ENCODE results near the gene ANKFY1. TPM values are rescaled to one million over a fixed set of nuclear protein-coding genes. Genes with fewer than 3 reads are reported as not detected.
A peak's percentile ranks its signal among the peaks of the same experiment; 100 is the strongest.

ANKFY1 gene
- total and polyA plus RNA-seq, 2 experiments from 2014 or later = 20.1 to 24.2 TPM

DNA sequence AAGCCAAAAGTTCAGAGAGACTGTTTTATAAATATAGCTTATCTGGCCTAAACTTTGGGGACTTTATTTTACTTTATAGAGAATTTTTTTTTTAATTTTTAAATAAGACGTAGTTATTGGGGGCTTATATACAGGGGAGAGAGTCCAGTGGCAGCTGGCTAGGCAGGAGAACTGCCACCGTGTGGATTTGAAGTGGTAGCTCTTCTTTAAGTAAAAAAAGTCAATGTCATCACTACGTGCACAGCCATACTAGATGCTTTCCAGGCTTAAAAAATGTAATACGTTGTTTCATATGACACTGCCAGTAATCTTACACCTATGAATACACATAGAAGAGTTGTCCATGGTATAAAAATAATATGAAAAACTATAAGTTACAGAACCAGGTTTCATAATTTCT lies 31.9 kb upstream of the ANKFY1 start:
- peaks cover 20% of the 10 kb centered on the region; the same call in 1 of the 2 replicates for H3K36me3 ChIP-seq (ENCODE audit: low read depth)
- H3K9me3 ChIP-seq (ENCODE audit: low read depth) = no peaks in the 10 kb centered on the region
- peaks cover 31% of the 10 kb centered on the region; the same call in 1 of the 2 replicates for H4K20me1 ChIP-seq (ENCODE audit: insufficient read depth)
- H3K27me3 ChIP-seq (replicated peaks; ENCODE audit: insufficient read depth) = no peaks in the 10 kb centered on the region
- in situ Hi-C loops (cut with MboI) = no loop called here
- H3K9me2 ChIP-seq (ENCODE audit: insufficient read depth) = no peaks in the 10 kb centered on the region
- H2AFZ ChIP-seq = no peak overlapping the region
- no peak overlapping the region for H3K4me3 ChIP-seq
- no peak overlapping the region for H3K9ac ChIP-seq
- H3K27ac ChIP-seq = no peak overlapping the region
- TF ChIP-seq EZH2phosphoT487 (IDR thresholded peaks at IDR 0.05; ENCODE audit: insufficient read depth, low read depth) = no peak
- no peak for TF ChIP-seq EZH2 (IDR thresholded peaks at IDR 0.05; ENCODE audit: insufficient read depth, poor library complexity, severe bottlenecking)
- H3F3A ChIP-seq (ENCODE audit: insufficient read depth) = peaks cover 6% of the 10 kb centered on the region; the same call in 1 of the 2 replicates
- DNase-seq = no peak
- H3K4me2 ChIP-seq (ENCODE audit: unreplicated experiment) = no peak overlapping the region
- peaks cover 98% of the 10 kb centered on the region for H3K79me2 ChIP-seq (ENCODE audit: insufficient read depth)
- peaks cover 16% of the 10 kb centered on the region for H3K4me1 ChIP-seq (ENCODE audit: insufficient read depth)
- 63 to 64% methylated on average over 4 of the region's 4 CpGs for WGBS, 2 experiments (ENCODE audit: low coverage in 1 of 2, low lambda C conversion rate in 2 of 2, missing lambda C conversion rate in 2 of 2)

GRCh38 chr17:4293572-4293971 lies 29.8 kb upstream of the ANKFY1 start:
- peaks cover 95% of the 10 kb centered on the region for H3K79me2 ChIP-seq (ENCODE audit: insufficient read depth)
- in situ Hi-C loops (cut with MboI) = no loop called here
- H3K9ac ChIP-seq = no peak overlapping the region
- H3K4me2 ChIP-seq (ENCODE audit: unreplicated experiment) = no peak overlapping the region
- no peaks in the 10 kb centered on the region for H3K9me3 ChIP-seq (ENCODE audit: low read depth)
- H3K27ac ChIP-seq = no peak overlapping the region
- H3K36me3 ChIP-seq (ENCODE audit: low read depth) = peaks cover 28% of the 10 kb centered on the region; the same call in 1 of the 2 replicates
- no peak for DNase-seq
- peaks cover 28% of the 10 kb centered on the region; the same call in 1 of the 2 replicates for H4K20me1 ChIP-seq (ENCODE audit: insufficient read depth)
- H3K4me1 ChIP-seq (ENCODE audit: insufficient read depth) = peaks cover 16% of the 10 kb centered on the region
- WGBS, 2 experiments (ENCODE audit: low coverage in 1 of 2, low lambda C conversion rate in 2 of 2, missing lambda C conversion rate in 2 of 2) = 97 to 100% methylated on average over 1 of the region's 1 CpG
- H3K27me3 ChIP-seq (replicated peaks; ENCODE audit: insufficient read depth) = no peaks in the 10 kb centered on the region
- H3K9me2 ChIP-seq (ENCODE audit: insufficient read depth) = no peaks in the 10 kb centered on the region
- no peak overlapping the region for H2AFZ ChIP-seq
- peaks cover 6% of the 10 kb centered on the region; the same call in 1 of the 2 replicates for H3F3A ChIP-seq (ENCODE audit: insufficient read depth)
- H3K4me3 ChIP-seq = no peak overlapping the region
- no peak for TF ChIP-seq EZH2 (IDR thresholded peaks at IDR 0.05; ENCODE audit: insufficient read depth, poor library complexity, severe bottlenecking)
- no peak for TF ChIP-seq EZH2phosphoT487 (IDR thresholded peaks at IDR 0.05; ENCODE audit: insufficient read depth, low read depth)

- no peaks in the 10 kb centered on the region for H4K20me1 ChIP-seq (ENCODE audit: insufficient read depth)
- H3K9me3 ChIP-seq (ENCODE audit: low read depth) = no peaks in the 10 kb centered on the region
- no peak for DNase-seq
- no peaks in the 10 kb centered on the region for H3K9me2 ChIP-seq (ENCODE audit: insufficient read depth)
- peaks cover 64% of the 10 kb centered on the region for H3K79me2 ChIP-seq (ENCODE audit: insufficient read depth)
- in situ Hi-C loops (cut with MboI) = no loop called here
- H2AFZ ChIP-seq = no peak overlapping the region
- H3K27ac ChIP-seq = no peak overlapping the region
- H3K27me3 ChIP-seq (replicated peaks; ENCODE audit: insufficient read depth) = no peaks in the 10 kb centered on the region
- no peak overlapping the region for H3K9ac ChIP-seq
- 99 to 100% methylated on average over 3 of the region's 3 CpGs for WGBS, 2 experiments (ENCODE audit: low coverage in 1 of 2, low lambda C conversion rate in 2 of 2, missing lambda C conversion rate in 2 of 2)
- H3K4me3 ChIP-seq = no peak overlapping the region
- peaks cover 24% of the 10 kb centered on the region for H3K36me3 ChIP-seq (ENCODE audit: low read depth)
- TF ChIP-seq EZH2 (IDR thresholded peaks at IDR 0.05; ENCODE audit: insufficient read depth, poor library complexity, severe bottlenecking) = no peak
- TF ChIP-seq EZH2phosphoT487 (IDR thresholded peaks at IDR 0.05; ENCODE audit: insufficient read depth, low read depth) = no peak
- H3K4me1 ChIP-seq (ENCODE audit: insufficient read depth) = no peaks in the 10 kb centered on the region
- no peak overlapping the region for H3K4me2 ChIP-seq (ENCODE audit: unreplicated experiment)
- 0 out of 2 replicates have a peak, but pooled peaks cover 5% of the 10 kb centered on the region for H3F3A ChIP-seq (ENCODE audit: insufficient read depth)
Observed at GRCh38 chr17:4287710-4288109, 23.9 kb upstream of the ANKFY1 start.

DNA sequence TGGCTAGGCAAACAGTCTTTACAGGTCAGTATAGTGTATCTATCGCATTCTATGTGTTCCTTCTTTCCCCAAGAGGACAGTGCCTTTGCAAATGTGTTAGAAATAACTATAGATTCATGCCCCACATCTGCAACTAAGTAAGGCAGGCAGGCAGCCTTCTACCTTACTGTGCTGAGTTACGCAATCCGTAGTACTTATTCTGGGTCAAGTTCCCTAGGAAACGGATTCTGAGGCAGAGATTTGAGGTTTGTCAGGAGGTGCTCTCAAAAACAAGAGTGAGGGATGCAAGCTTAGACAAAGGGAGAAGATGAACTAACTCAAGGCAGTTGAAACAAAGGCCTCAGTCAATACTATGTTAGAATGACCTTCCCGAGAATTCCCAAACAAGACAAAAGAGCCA lies 12.7 kb upstream of the ANKFY1 start:
- H4K20me1 ChIP-seq (ENCODE audit: insufficient read depth) = no peaks in the 10 kb centered on the region

More for the DNA sequence above, 12.7 kb upstream of the ANKFY1 start:
- Histone ChIP-seq H3K27me3 (replicated peaks; ENCODE audit: insufficient read depth) (no peaks in the 10 kb centered on the region), H3K9ac (no peak overlapping the region), H2AFZ (no peak overlapping the region), H3K9me3 (ENCODE audit: low read depth) (no peaks in the 10 kb centered on the region), H3F3A (ENCODE audit: insufficient read depth) (peaks cover 7% of the 10 kb centered on the region; the same call in 1 of the 2 replicates), H3K79me2 (ENCODE audit: insufficient read depth) (peaks cover 76% of the 10 kb centered on the region), H3K4me1 (ENCODE audit: insufficient read depth) (no peaks in the 10 kb centered on the region), H3K4me2 (ENCODE audit: unreplicated experiment) (no peak overlapping the region), H3K27ac (no peak overlapping the region), H3K4me3 (no peak overlapping the region), H3K9me2 (ENCODE audit: insufficient read depth) (no peaks in the 10 kb centered on the region), H3K36me3 (ENCODE audit: low read depth) (peaks cover 27% of the 10 kb centered on the region)
- 90 to 91% methylated on average over 5 of the region's 5 CpGs for WGBS, 2 experiments (ENCODE audit: low coverage in 1 of 2, low lambda C conversion rate in 2 of 2, missing lambda C conversion rate in 2 of 2)
- in situ Hi-C loops (cut with MboI) = no loop called here
- peak; percentile 32 for DNase-seq
- no peak for TF ChIP-seq EZH2phosphoT487 (IDR thresholded peaks at IDR 0.05; ENCODE audit: insufficient read depth, low read depth)
- no peak for TF ChIP-seq EZH2 (IDR thresholded peaks at IDR 0.05; ENCODE audit: insufficient read depth, poor library complexity, severe bottlenecking)
